ENCODE measurements around the gene SPDYE3. TPM values are rescaled to one million over a fixed set of nuclear protein-coding genes. Genes with fewer than 3 reads are reported as not detected.
A peak's percentile ranks its signal among the peaks of the same experiment; 100 is the strongest.
"Not testable (repeated sequence)": the region's sequence is repeated elsewhere in the genome, so short reads cannot be mapped to it uniquely, and the experiment has no call there.

Gene SPDYE3
- total RNA-seq, 4 donors from 2014 or later: not detected

DNA sequence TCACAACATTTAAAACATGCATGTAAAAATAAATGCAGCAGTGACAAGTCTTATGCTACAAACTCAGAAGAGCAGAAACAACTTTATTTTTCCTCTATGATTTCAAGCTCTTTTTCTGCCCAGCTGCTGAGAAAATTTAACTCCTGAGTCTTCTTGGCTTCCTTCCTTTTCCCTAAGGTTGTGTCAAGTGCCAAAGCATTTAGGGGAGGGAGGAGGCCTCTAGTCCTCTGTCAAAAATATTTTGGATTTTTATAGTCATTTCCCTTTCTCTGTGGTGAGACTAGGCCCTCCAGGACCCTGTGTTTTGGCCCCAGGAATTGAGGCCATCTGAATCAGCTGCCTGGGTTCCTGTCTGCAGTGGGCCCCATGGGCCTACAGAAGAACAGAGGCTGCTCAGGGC lies 39.4 kb downstream of the SPDYE3 start:
- no peak for DNase-seq (ENCODE audit: low spot score in 2 of 2)
- intact Hi-C loops (cut with DNase I; ENCODE audit: low total_unique reads): no loop called here
- no peak overlapping the region for H3K4me3 ChIP-seq (ENCODE audit: low read depth, poor library complexity, severe bottlenecking)
- TF ChIP-seq CTCF (IDR thresholded peaks at IDR 0.05): no peak
- TF ChIP-seq POLR2A (IDR thresholded peaks at IDR 0.05): no peak

GRCh38 chr7:100348805-100349204 lies 41.3 kb downstream of the SPDYE3 start:
- DNase-seq (ENCODE audit: low spot score in 2 of 2): no peak
- no peak for TF ChIP-seq POLR2A (IDR thresholded peaks at IDR 0.05)
- TF ChIP-seq CTCF (IDR thresholded peaks at IDR 0.05): no peak
- no peak overlapping the region for H3K4me3 ChIP-seq (ENCODE audit: low read depth, poor library complexity, severe bottlenecking)
- intact Hi-C loops (cut with DNase I; ENCODE audit: low total_unique reads): no loop called here

- no peak overlapping the region for H3K4me3 ChIP-seq (ENCODE audit: low read depth, poor library complexity, severe bottlenecking)
- TF ChIP-seq CTCF (IDR thresholded peaks at IDR 0.05) (no peak), POLR2A (IDR thresholded peaks at IDR 0.05) (no peak)
- intact Hi-C loops (cut with DNase I; ENCODE audit: low total_unique reads): no loop called here
- no peak for DNase-seq (ENCODE audit: low spot score in 2 of 2)
- 95 to 96% methylated on average over 6 of the region's 6 CpGs for WGBS, 2 donors
Measured at GRCh38 chr7:100349757-100350156, 42.3 kb downstream of the SPDYE3 start.

- TF ChIP-seq CTCF (IDR thresholded peaks at IDR 0.05) (no peak), POLR2A (IDR thresholded peaks at IDR 0.05) (no peak)
- intact Hi-C loops (cut with DNase I; ENCODE audit: low total_unique reads): no loop called here
- WGBS, 2 donors: 80 to 86% methylated on average over 6 of the region's 6 CpGs
- no peak overlapping the region for H3K4me3 ChIP-seq (ENCODE audit: low read depth, poor library complexity, severe bottlenecking)
- no peak for DNase-seq (ENCODE audit: low spot score in 2 of 2)
Measured at GRCh38 chr7:100351657-100352058, 44.2 kb downstream of the SPDYE3 start.

GRCh38 chr7:100352230-100352781 lies 44.8 kb downstream of the SPDYE3 start:
- WGBS, 2 donors: 89 to 92% methylated on average over 10 to 18 of the region's 18 CpGs
- H3K4me3 ChIP-seq (ENCODE audit: low read depth, poor library complexity, severe bottlenecking): not testable (repeated sequence)

GRCh38 chr7:100352984-100353684 lies 45.6 kb downstream of the SPDYE3 start:
- no peak overlapping the region for H3K4me3 ChIP-seq (ENCODE audit: low read depth, poor library complexity, severe bottlenecking)
- intact Hi-C loops (cut with DNase I; ENCODE audit: low total_unique reads): no loop called here
- peak in 1 of 2 donors; percentile 68 for DNase-seq (ENCODE audit: low spot score in 2 of 2)
- 90 to 91% methylated on average over 12 to 13 of the region's 16 CpGs for WGBS, 2 donors
- TF ChIP-seq POLR2A (IDR thresholded peaks at IDR 0.05): no peak
- no peak for TF ChIP-seq CTCF (IDR thresholded peaks at IDR 0.05)

More at GRCh38 chr7:100352230-100352781, 44.8 kb downstream of the SPDYE3 start:
- intact Hi-C loops (cut with DNase I; ENCODE audit: low total_unique reads): not testable (repeated sequence)
- DNase-seq (ENCODE audit: low spot score in 2 of 2): peak in 1 of 2 donors; percentile 76

Data from lower leg skin (tissue), 4 donors.